Measurements from ENCODE around the gene ASB8.

Gene ASB8

DNA sequence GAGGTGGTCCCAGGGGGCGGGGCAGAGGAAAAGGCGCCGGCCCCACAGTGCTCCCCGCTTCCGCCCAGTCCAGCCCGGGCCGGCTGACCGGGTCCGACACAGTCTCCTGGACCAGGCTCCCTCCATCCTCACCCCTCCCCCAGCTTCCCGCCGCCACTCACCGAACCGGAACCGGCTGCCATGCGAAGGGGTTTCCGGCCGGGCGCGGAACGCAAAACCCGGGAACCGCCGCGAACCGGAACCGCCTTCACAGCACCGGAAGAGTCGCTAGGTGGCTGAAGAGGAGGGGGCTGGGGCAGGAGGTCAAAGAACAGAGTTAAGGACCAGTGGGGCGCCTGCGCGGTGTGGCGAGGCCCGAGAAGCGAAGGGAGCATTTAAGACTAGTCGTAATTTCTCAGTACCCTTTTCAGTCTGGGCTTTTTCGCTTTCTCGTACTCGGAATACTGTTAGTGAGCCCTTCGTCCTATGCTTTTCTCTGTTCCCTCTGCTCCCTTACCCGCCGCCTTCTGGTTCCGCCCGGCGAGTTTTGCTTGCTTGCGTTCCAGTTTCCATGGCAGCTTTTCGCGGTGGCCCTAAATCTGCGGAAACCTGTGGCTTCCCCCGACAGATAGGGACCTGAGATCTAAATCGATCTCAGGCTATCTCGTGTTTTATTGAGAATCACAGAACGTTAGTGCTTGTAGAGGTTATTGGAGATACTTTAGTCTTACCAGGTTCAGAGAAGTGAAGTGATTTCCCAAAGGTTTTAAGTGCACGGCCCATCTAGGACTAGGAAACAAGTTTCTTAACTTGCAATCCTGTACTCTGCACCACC lies 51.2 kb downstream of the ASB8 start, which contains the start of gene SENP1:
Gene SENP1 (minus strand): TSS at position 213 of the 814 bp plus-strand sequence. CDS start 4,607 bp downstream, outside the sequence.
- peak; percentile 97 for DNase-seq (ENCODE audit: low spot score)

DNA sequence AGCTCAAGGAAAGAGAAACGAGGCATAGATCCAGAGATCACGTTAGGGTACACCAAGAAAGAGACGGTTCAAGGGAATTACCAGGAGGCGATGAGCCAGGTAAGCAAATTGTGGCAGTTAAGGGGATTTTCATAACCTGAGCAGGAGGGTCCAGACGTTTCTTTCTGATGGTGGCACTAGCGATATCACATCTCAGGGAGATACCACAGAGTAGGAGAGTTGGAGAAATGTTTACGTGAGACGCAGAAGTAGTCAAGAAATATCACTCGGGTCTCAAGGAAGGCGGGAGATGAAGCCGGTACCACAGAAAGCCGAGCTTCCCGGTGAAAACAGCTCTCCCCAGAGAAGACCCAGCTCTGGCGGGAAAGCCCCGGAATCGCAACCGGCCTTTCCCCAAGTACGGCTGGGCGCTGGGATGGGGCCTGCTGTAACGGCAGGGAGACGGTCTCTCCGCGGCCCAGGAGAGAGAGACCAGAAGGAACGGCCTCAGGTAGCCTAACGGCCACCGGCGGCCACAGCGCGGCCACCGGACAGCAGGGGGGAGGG lies 51.9 kb downstream of the ASB8 start:
- no peak for DNase-seq (ENCODE audit: low spot score)

DNA sequence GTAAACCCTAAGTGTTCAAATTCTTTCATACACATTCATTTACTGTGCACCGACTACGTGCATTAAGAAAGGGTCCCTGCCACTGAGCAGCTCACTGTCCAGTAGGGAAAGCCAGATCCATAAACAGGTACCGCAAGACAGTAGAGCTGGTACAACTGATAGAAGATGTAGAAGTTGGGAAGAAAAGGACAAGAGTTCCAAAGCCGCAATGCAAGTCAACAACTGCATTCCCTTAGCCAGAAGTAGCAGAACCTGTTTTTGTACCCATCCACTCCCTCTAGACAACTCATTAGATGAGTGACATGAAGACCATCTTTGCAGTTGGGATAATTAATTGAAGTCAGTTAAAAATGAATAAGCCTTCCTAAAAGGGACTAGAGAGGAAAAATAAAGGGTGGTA lies 52.8 kb downstream of the ASB8 start:
- DNase-seq (ENCODE audit: low spot score): no peak
